ENCODE measurements around the gene PTK6. TPM values are rescaled to one million over a fixed set of nuclear protein-coding genes. Genes with fewer than 3 reads are reported as not detected.
A peak's percentile ranks its signal among the peaks of the same experiment; 100 is the strongest.

The PTK6 gene
- total and polyA plus RNA-seq, 2 of the 13 experiments (the other 11 are each of a cell fraction or from before 2014, with no cell fraction given): 0.08 TPM; not detected in 1

GRCh38 chr20:63566395-63567135 lies 29.4 kb upstream of the PTK6 start:
- H4K20me1 ChIP-seq (ENCODE audit: insufficient read depth, low read length): peaks cover 2% of the 10 kb centered on the region; the same call in 1 of the 2 replicates
- FAIRE-seq (no peak), DNase-seq (ENCODE audit: low spot score) (no peak), ATAC-seq (no peak)
- H3K27ac ChIP-seq (ENCODE audit: extremely low read length, insufficient read depth, low read length): no peak overlapping the region
- H3K79me2 ChIP-seq (ENCODE audit: insufficient read depth, low read length): no peaks in the 10 kb centered on the region
- ChIA-PET CTCF (ENCODE audit: low intra/inter-chr PET ratio, low total read pairs) (no interaction called here), POLR2A (no interaction called here)
- intact Hi-C loops (cut with micrococcal nuclease; ENCODE audit: unreplicated experiment): no loop called here
- no peak overlapping the region for H2AFZ ChIP-seq (ENCODE audit: low read length)
- in situ Hi-C loops (cut with HindIII; ENCODE audit: extremely low pct_ligation_motif_present, low pct_unique_long_range_greater_than_20kb): no loop called here
- WGBS (ENCODE audit: low lambda C conversion rate): 83% methylated on average over 39 of the region's 46 CpGs
- no peaks in the 10 kb centered on the region for H3K9me3 ChIP-seq (ENCODE audit: low read length)
- H3K36me3 ChIP-seq (replicated peaks in 1 of 2; ENCODE audit: control insufficient read depth in 1 of 2, insufficient read depth in 2 of 2, low read length in 2 of 2): no peaks in the 10 kb centered on the region
- no peaks in the 10 kb centered on the region for H3K27me3 ChIP-seq (ENCODE audit: control insufficient read depth in 1 of 2, insufficient read depth in 2 of 2, low read length in 2 of 2)
- BruUV-seq (replicated peaks): no TSS peak
- H3K9ac ChIP-seq (ENCODE audit: insufficient read depth, low read depth, low read length): no peak overlapping the region
- no peak overlapping the region for H3K4me2 ChIP-seq (ENCODE audit: low read depth, low read length)
- no peak overlapping the region for H3K4me3 ChIP-seq (replicated peaks in 1 of 3; ENCODE audit: insufficient read depth in 1 of 3, low read depth in 2 of 3, low read length in 3 of 3)
- no peaks in the 10 kb centered on the region for H3K4me1 ChIP-seq (ENCODE audit: insufficient read depth, low read length)
- TF ChIP-seq ZNF558 (CRISPR knock-in tag; IDR thresholded peaks at IDR 0.05; ENCODE audit: borderline replicate concordance) (no peak), ZBTB4 (CRISPR knock-in tag; IDR thresholded peaks at IDR 0.05; ENCODE audit: borderline replicate concordance) (no peak), ZNF652 (CRISPR knock-in tag; IDR thresholded peaks at IDR 0.05; ENCODE audit: borderline replicate concordance, low read depth) (no peak), CAMTA2 (CRISPR knock-in tag; IDR thresholded peaks at IDR 0.05; ENCODE audit: borderline replicate concordance) (no peak), ZC3H13 (CRISPR knock-in tag; IDR thresholded peaks at IDR 0.05) (0 out of 2 replicates have a peak, but pooled peaks have one; percentile 28), NONO (IDR thresholded peaks at IDR 0.05) (no peak), NONO (CRISPR knock-in tag; conservative IDR thresholded peaks at IDR 0.05) (0 out of 2 replicates have a peak, but pooled peaks have one; percentile 6), HDAC1 (CRISPR knock-in tag; IDR thresholded peaks at IDR 0.05) (no peak), PCBP1 (IDR thresholded peaks at IDR 0.05; ENCODE audit: borderline replicate concordance, low read depth, low read length) (0 out of 2 replicates have a peak, but pooled peaks have one; percentile 10), AGO1 (IDR thresholded peaks at IDR 0.05; ENCODE audit: low read depth, low read length, poor library complexity, severe bottlenecking) (peak; percentile 17), KLF11 (CRISPR knock-in tag; IDR thresholded peaks at IDR 0.05) (no peak), ZNF263 (CRISPR knock-in tag; IDR thresholded peaks at IDR 0.05) (no peak), ZNF101 (CRISPR knock-in tag; IDR thresholded peaks at IDR 0.05; ENCODE audit: borderline replicate concordance, low read depth) (no peak), FOSL2 (CRISPR knock-in tag; IDR thresholded peaks at IDR 0.05) (no peak), MNT (IDR thresholded peaks at IDR 0.05) (no peak), ZNF350 (CRISPR knock-in tag; IDR thresholded peaks at IDR 0.05; ENCODE audit: borderline replicate concordance, low read depth) (no peak), PHF21A (CRISPR knock-in tag; IDR thresholded peaks at IDR 0.05) (no peak)
- TF ChIP-seq, protein P1, sequence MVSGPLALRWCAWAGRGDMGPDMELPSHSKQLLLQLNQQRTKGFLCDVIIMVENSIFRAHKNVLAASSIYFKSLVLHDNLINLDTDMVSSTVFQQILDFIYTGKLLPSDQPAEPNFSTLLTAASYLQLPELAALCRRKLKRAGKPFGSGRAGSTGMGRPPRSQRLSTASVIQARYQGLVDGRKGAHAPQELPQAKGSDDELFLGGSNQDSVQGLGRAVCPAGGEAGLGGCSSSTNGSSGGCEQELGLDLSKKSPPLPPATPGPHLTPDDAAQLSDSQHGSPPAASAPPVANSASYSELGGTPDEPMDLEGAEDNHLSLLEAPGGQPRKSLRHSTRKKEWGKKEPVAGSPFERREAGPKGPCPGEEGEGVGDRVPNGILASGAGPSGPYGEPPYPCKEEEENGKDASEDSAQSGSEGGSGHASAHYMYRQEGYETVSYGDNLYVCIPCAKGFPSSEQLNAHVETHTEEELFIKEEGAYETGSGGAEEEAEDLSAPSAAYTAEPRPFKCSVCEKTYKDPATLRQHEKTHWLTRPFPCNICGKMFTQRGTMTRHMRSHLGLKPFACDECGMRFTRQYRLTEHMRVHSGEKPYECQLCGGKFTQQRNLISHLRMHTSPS (CRISPR knock-in tag; IDR thresholded peaks at IDR 0.05; ENCODE audit: low read depth): no peak

Measured in HepG2 (cell line).